Upper lobe of right lung (tissue), 1 donor: ENCODE data around the gene DCUN1D3. TPM values are rescaled to one million over a fixed set of nuclear protein-coding genes. Genes with fewer than 3 reads are reported as not detected.

Experiments
- ATAC-seq: fragments of 200-7000 bp; cut with Tn5 transposase; one replicate; pipeline ENCODE4 v1.9.1; 2020; ENCODE audit warnings: mild to moderate bottlenecking, moderate library complexity
- DNase-seq: peaks from one replicate; pipeline ENCODE4 v3.0.0-alpha.2; 2020
- H3K27ac ChIP-seq: fragments of 200-600 bp; one replicate; pipeline ENCODE4 v1.8.0; 2022
- H3K27me3 ChIP-seq: fragments of 200-600 bp; one replicate; pipeline ENCODE4 v1.8.0; 2022; ENCODE audit warnings: mild to moderate bottlenecking
- H3K36me3 ChIP-seq: fragments of 200-600 bp; one replicate; pipeline ENCODE4 v1.8.0; 2022
- H3K4me1 ChIP-seq: fragments of 200-600 bp; one replicate; pipeline ENCODE4 v1.8.0; 2022
- H3K4me3 ChIP-seq: fragments of 200-600 bp; one replicate; pipeline ENCODE4 v1.8.0; 2022; ENCODE audit warnings: mild to moderate bottlenecking
- H3K9me3 ChIP-seq: fragments of 200-600 bp; one replicate; pipeline ENCODE4 v1.8.0; 2022
- intact Hi-C: fragments of 100-400 bp; cut with DNase I; formaldehyde crosslinking; loops from one replicate; pipeline ENCODE4 v1.11.0; 2022
- total RNA-seq: library from RNA; stranded (reverse); fragmentation: NEBNext Ultra II Directional; extraction: Animal tissue kit (Norgen Biotek cat#: 25700); gene quantifications from one replicate; pipeline ENCODE4 v1.2.1, GENCODE V29; 2021
- TF ChIP-seq, protein P1 (sequence below): fragments of 200-600 bp; IDR thresholded peaks from one replicate; pipeline ENCODE4 v1.8.0; 2022; ENCODE audit warnings: antibody characterized with exemption
- donor health status: DM: no; HTN: yes; CAD: no; lungs with severe emphysema.

DCUN1D3 gene
- total RNA-seq, 1 donor from 2014 or later: 28.7 TPM

DNA sequence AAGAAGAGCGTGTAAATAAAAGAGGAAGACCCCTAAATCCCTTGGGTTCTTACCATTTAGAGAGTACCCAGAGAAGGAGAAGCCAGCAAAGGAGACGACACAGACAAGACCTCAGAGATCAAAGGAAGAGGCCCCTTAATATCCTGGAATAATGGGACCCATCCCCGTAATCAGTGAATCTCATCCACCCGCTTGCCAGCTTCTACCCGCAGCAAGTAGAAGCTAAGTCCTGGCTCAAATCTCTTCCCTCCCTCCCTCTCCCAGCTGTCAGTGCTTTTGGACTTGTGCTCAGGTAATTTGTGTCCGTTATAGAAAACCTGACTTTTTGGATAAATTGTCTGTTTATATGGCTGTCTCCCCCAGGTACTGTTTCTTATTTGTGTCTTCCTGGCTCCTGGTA, 2.3 kb upstream of the DCUN1D3 start:
- ATAC-seq (no peak), DNase-seq (no peak)
- Histone ChIP-seq H3K27me3 (no peaks in the 10 kb centered on the region), H3K4me3 (no peak overlapping the region), H3K27ac (peak overlapping the region; percentile 98), H3K9me3 (no peaks in the 10 kb centered on the region), H3K36me3 (no peaks in the 10 kb centered on the region), H3K4me1 (peaks cover 75% of the 10 kb centered on the region)
- intact Hi-C loops: no loop called here
- TF ChIP-seq, protein P1, sequence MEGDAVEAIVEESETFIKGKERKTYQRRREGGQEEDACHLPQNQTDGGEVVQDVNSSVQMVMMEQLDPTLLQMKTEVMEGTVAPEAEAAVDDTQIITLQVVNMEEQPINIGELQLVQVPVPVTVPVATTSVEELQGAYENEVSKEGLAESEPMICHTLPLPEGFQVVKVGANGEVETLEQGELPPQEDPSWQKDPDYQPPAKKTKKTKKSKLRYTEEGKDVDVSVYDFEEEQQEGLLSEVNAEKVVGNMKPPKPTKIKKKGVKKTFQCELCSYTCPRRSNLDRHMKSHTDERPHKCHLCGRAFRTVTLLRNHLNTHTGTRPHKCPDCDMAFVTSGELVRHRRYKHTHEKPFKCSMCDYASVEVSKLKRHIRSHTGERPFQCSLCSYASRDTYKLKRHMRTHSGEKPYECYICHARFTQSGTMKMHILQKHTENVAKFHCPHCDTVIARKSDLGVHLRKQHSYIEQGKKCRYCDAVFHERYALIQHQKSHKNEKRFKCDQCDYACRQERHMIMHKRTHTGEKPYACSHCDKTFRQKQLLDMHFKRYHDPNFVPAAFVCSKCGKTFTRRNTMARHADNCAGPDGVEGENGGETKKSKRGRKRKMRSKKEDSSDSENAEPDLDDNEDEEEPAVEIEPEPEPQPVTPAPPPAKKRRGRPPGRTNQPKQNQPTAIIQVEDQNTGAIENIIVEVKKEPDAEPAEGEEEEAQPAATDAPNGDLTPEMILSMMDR: no peak

DNA sequence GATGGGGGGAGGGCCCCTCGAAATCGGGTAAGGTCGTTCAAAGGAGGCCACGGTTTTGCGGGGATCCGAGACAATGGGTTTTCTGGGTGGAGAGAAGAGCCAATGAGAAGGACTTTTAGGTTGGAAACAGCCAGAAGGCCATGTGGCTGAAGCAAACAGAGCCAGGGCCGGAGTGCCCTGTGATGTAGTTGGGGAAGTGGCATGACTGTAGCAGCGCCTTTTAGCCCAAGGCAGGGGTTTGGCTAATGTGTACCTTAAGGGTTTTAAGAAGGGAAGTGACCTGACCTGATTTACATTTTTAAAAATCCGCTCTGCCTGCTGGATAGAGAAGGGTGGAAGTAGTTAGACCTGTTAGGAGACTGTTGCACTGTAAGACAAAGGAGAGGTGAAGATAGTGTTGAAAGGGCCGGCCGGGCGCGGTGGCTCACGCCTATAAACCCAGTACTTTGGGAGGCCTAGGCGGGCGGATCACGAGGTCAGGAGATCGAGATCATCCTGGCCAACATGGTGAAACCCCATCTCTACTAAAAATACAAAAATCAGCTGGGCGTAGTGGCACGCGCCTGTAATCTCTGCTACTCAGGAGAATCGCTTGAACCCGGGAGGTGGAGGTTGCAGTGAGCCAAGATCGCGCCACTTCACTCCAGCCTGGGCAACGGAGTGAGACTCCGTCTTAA, 1.4 kb upstream of the DCUN1D3 start:
- intact Hi-C loops: no loop called here
- H3K9me3 ChIP-seq: no peaks in the 10 kb centered on the region
- TF ChIP-seq, protein P1: no peak
- peak overlapping the region; percentile 98 for H3K27ac ChIP-seq
- DNase-seq (peak; percentile 82), ATAC-seq (peak; percentile 57)
- peak overlapping the region; percentile 91 for H3K4me3 ChIP-seq
- peaks cover 72% of the 10 kb centered on the region for H3K4me1 ChIP-seq
- no peaks in the 10 kb centered on the region for H3K36me3 ChIP-seq
- no peaks in the 10 kb centered on the region for H3K27me3 ChIP-seq

DNA sequence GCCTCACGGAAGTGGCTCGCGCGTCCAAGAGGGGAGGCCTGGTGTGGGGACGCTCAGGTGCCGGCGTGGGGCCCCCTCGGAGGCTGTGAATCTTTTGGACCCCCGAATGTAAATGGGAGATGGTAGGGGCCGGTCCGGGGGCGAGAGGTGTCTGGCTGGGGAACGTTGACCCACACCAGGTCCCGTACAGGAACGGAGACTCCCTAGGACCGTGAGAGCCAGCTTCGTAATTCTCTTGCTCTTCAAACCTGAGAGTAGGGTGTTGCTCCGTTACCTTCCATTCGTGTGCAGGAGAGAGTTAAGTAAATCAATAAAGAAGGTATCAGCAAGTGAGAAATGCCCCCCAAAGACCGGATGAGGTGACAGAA, 894 bp upstream of the DCUN1D3 start:
- Histone ChIP-seq H3K9me3 (no peaks in the 10 kb centered on the region), H3K36me3 (peaks cover 3% of the 10 kb centered on the region), H3K4me3 (peak overlapping the region; percentile 91), H3K27ac (peak overlapping the region; percentile 98), H3K27me3 (no peaks in the 10 kb centered on the region), H3K4me1 (peaks cover 67% of the 10 kb centered on the region)
- peak; percentile 0 for ATAC-seq
- intact Hi-C loops: no loop called here
- DNase-seq: no peak
- TF ChIP-seq, protein P1: no peak

DNA sequence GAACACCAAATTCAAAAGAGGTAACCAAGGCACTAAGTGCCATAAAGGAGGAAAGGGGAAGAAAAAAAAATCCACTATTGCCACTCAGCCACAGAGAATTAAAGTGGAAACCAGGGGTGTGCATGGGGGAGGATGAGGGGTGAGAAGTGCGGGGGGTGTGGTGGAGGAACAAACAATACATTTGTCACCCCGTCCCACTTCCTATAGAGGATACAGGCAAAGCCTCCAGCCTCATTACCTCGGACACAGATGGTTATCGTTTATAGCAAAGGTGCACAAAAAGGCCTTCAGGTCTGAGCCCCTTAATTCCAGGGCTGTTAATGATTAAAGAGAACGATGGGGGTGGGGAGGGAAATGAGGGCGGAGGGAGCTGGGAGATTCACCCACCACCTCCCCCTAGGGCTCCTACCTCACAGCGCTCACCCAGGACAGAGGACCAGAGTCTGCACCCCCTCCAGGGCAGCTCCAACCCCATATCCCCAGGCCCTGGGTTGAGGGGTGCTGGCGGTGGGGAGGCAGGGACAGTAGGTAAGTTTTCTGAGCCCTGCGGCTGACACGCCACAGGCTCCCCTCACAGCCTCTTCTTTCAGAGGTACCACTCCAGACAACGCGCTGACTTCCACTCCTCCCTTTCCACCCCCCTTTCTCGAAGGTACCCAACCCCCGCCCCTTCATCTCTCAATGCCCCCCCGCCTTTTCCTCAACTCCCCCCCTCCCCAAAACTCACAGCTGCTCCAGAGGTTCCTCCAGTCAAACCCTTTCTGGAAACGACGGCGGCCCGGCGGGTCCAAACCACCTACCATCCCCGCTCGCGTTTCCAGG, 470 bp downstream of the DCUN1D3 start:
- Histone ChIP-seq H3K4me1 (peaks cover 53% of the 10 kb centered on the region), H3K27ac (peak overlapping the region; percentile 98), H3K9me3 (no peaks in the 10 kb centered on the region), H3K27me3 (no peaks in the 10 kb centered on the region), H3K4me3 (peak overlapping the region; percentile 91), H3K36me3 (peaks cover 8% of the 10 kb centered on the region)
- peak; percentile 1 for ATAC-seq
- no peak for DNase-seq
- intact Hi-C loops: no loop called here
- TF ChIP-seq, protein P1: no peak

DNA sequence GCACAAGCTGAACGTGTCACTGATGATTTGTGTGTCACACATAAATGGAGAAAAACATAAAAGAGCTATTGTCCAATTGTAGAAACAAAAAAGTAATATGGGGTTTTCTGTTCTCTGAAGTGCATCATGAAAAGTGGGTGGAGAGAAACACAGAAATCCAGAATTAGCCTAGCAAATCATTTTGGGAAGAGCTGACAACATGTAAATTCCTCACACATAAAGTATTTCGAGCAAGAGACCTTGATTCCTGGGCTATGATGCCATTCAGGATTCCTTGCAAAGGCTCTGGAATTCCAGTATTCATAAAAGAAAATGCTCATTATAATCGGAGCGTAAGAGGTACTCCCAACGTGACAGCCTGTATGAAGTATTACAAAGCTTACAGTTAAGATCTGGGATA, 1.1 kb downstream of the DCUN1D3 start:
- H3K27ac ChIP-seq: peak overlapping the region; percentile 98
- ATAC-seq (no peak), DNase-seq (no peak)
- no peaks in the 10 kb centered on the region for H3K9me3 ChIP-seq
- H3K36me3 ChIP-seq: peaks cover 8% of the 10 kb centered on the region
- intact Hi-C loops: no loop called here
- peaks cover 49% of the 10 kb centered on the region for H3K4me1 ChIP-seq
- no peaks in the 10 kb centered on the region for H3K27me3 ChIP-seq
- H3K4me3 ChIP-seq: peak overlapping the region; percentile 91
- TF ChIP-seq, protein P1: no peak
